Measurements from ENCODE around the gene WBP2NL.

DNA sequence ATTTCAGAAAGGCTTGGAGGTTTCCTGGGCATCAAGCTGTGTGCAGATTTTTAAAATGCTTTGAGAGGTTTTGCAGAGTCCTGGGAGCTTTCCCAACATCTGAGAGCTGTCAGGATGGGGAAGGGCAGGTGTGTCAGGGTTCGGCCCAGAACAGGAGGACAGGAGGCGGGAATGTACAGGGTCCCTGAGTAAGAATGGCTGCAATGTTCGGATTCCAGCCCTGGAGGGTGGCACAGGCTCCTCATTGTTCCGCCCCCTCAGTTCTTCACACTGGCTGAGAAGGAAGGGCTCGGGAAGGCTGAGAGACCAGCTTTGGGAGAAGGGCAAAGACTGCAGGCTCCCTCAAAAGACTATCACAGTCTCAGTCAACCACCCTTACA, 34.5 kb upstream of the WBP2NL start:
- TF ChIP-seq, protein P1, sequence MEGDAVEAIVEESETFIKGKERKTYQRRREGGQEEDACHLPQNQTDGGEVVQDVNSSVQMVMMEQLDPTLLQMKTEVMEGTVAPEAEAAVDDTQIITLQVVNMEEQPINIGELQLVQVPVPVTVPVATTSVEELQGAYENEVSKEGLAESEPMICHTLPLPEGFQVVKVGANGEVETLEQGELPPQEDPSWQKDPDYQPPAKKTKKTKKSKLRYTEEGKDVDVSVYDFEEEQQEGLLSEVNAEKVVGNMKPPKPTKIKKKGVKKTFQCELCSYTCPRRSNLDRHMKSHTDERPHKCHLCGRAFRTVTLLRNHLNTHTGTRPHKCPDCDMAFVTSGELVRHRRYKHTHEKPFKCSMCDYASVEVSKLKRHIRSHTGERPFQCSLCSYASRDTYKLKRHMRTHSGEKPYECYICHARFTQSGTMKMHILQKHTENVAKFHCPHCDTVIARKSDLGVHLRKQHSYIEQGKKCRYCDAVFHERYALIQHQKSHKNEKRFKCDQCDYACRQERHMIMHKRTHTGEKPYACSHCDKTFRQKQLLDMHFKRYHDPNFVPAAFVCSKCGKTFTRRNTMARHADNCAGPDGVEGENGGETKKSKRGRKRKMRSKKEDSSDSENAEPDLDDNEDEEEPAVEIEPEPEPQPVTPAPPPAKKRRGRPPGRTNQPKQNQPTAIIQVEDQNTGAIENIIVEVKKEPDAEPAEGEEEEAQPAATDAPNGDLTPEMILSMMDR (IDR thresholded peaks at IDR 0.05; ENCODE audit: low read depth, low read length, missing input control): no peak
- no peak for TF ChIP-seq SP1 (IDR thresholded peaks at IDR 0.05)
- TF ChIP-seq FOXA1 (IDR thresholded peaks at IDR 0.05): no peak
- no peak for TF ChIP-seq TAF1 (conservative IDR thresholded peaks at IDR 0.05)
- TF ChIP-seq, protein P2, sequence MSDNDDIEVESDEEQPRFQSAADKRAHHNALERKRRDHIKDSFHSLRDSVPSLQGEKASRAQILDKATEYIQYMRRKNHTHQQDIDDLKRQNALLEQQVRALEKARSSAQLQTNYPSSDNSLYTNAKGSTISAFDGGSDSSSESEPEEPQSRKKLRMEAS (IDR thresholded peaks at IDR 0.05): no peak
- TF ChIP-seq, protein P3, sequence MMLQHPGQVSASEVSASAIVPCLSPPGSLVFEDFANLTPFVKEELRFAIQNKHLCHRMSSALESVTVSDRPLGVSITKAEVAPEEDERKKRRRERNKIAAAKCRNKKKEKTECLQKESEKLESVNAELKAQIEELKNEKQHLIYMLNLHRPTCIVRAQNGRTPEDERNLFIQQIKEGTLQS (IDR thresholded peaks at IDR 0.05): no peak
- TF ChIP-seq JUND (IDR thresholded peaks at IDR 0.05): no peak
- TF ChIP-seq EGR1 (IDR thresholded peaks at IDR 0.05; ENCODE audit: low read depth in 2 of 2): no peak
- no peak for TF ChIP-seq RAD21 (IDR thresholded peaks at IDR 0.05)
- TF ChIP-seq YY1 (IDR thresholded peaks at IDR 0.05): no peak

All from liver (tissue), 3 donors.